SU-DHL-6 (cell line): ENCODE results near the gene THOP1.

Experiments
- H2AFZ ChIP-seq: fragments of 200-600 bp; sonication (generic); 2 replicates; pipeline ENCODE4 v1.6.1; 2014; ENCODE audit warnings: low read depth, mild to moderate bottlenecking, moderate library complexity, mixed read lengths, antibody characterized with exemption, low read length; ENCODE audit not compliant: severe bottlenecking
- H3F3A ChIP-seq: fragments of 200-600 bp; shearing (Covaris generic); 2 replicates; pipeline ENCODE4 v1.6.0; 2016; ENCODE audit warnings: antibody characterized with exemption, mild to moderate bottlenecking; ENCODE audit not compliant: insufficient read depth
- H3K27ac ChIP-seq: fragments of 200-600 bp; sonication (generic); 2 replicates; pipeline ENCODE4 v1.5.1; 2016; ENCODE audit warnings: low read depth, mild to moderate bottlenecking, low read length, moderate library complexity, mixed read lengths
- H3K27me3 ChIP-seq: fragments of 200-600 bp; sonication (generic), shearing (Covaris generic); 2 replicates; pipeline ENCODE4 v1.6.0; 2014; ENCODE audit warnings: mild to moderate bottlenecking, low read length
- H3K36me3 ChIP-seq: fragments of 200-600 bp; sonication (generic); 2 replicates; pipeline ENCODE4 v1.6.1; 2014; ENCODE audit warnings: mild to moderate bottlenecking, low read length, mixed read lengths
- H3K4me2 ChIP-seq: fragments of 300-600, 200-600 bp; shearing (Covaris generic), sonication (generic); 2 replicates; pipeline ENCODE4 v1.6.0; 2014; ENCODE audit warnings: low read length, low read depth, mild to moderate bottlenecking; ENCODE audit not compliant: poor library complexity, severe bottlenecking
- H3K4me3 ChIP-seq: fragments of 200-600 bp; sonication (generic); 2 replicates; pipeline ENCODE4 v1.5.1; 2014; ENCODE audit warnings: antibody characterized with exemption, low read length, mild to moderate bottlenecking, mixed read lengths; ENCODE audit not compliant: insufficient read depth, poor library complexity, severe bottlenecking
- H3K79me2 ChIP-seq: fragments of 200-600 bp; sonication (generic); 2 replicates; pipeline ENCODE4 v1.6.1; 2014; ENCODE audit warnings: mild to moderate bottlenecking, low read length, moderate library complexity; ENCODE audit not compliant: insufficient read depth
- H3K9ac ChIP-seq: fragments of 200-600 bp; sonication (generic); 2 replicates; pipeline ENCODE4 v1.7.0; 2014; ENCODE audit warnings: mild to moderate bottlenecking, low read length
- H3K9me2 ChIP-seq: fragments of 200-600 bp; sonication (generic); replicated peaks from 2 replicates; pipeline ENCODE4 v1.6.1; 2014; ENCODE audit warnings: low read length; ENCODE audit not compliant: insufficient read depth
- H3K9me3 ChIP-seq: fragments of 200-600 bp; sonication (generic); 2 replicates; pipeline ENCODE4 v1.6.1; 2014; ENCODE audit warnings: low read length, mixed read lengths; ENCODE audit not compliant: insufficient read depth
- H4K20me1 ChIP-seq: fragments of 200-600 bp; sonication (generic); 2 replicates; pipeline ENCODE4 v1.6.1; 2014; ENCODE audit warnings: low read depth, mild to moderate bottlenecking, antibody characterized with exemption, low read length, moderate library complexity, mixed read lengths
- CTCF ChIP-seq: fragments of 200-600 bp; sonication (generic); IDR thresholded peaks from one replicate; pipeline ENCODE4 v1.5.1; 2017; ENCODE audit warnings: antibody characterized with exemption, mild to moderate bottlenecking, low read length, moderate library complexity; ENCODE audit not compliant: insufficient read depth, poor library complexity, severe bottlenecking
- EZH2phosphoT487 ChIP-seq: fragments of 200-600 bp; sonication (generic), shearing (Covaris generic); conservative IDR thresholded peaks from 2 replicates; pipeline ENCODE4 v1.6.1; 2018; ENCODE audit warnings: mild to moderate bottlenecking, antibody characterized with exemption, low read length, moderate library complexity, mixed read lengths

The THOP1 gene

GRCh38 chr19:2834294-2834871 lies 49.1 kb downstream of the THOP1 start:
- Histone ChIP-seq H3K27me3 (no peaks in the 10 kb centered on the region), H3K9me3 (peaks cover 29% of the 10 kb centered on the region; the same call in 1 of the 2 replicates), H3K79me2 (no peaks in the 10 kb centered on the region), H3K27ac (no peak overlapping the region), H2AFZ (no peak overlapping the region), H3K9me2 (no peaks in the 10 kb centered on the region), H4K20me1 (no peaks in the 10 kb centered on the region), H3F3A (peaks cover 1% of the 10 kb centered on the region; the same call in 1 of the 2 replicates), H3K4me2 (no peak overlapping the region), H3K4me3 (no peak overlapping the region), H3K9ac (no peak overlapping the region), H3K36me3 (no peaks in the 10 kb centered on the region)
- TF ChIP-seq EZH2phosphoT487 (no peak), CTCF (no peak)

GRCh38 chr19:2837430-2837829 lies 52.1 kb downstream of the THOP1 start:
- Histone ChIP-seq H3K36me3 (no peaks in the 10 kb centered on the region), H3K9me3 (peaks cover 29% of the 10 kb centered on the region; the same call in 1 of the 2 replicates), H3K27ac (no peak overlapping the region), H3K4me3 (no peak overlapping the region), H3K4me2 (no peak overlapping the region), H3K79me2 (no peaks in the 10 kb centered on the region), H3K27me3 (no peaks in the 10 kb centered on the region), H4K20me1 (no peaks in the 10 kb centered on the region), H3K9me2 (no peaks in the 10 kb centered on the region), H2AFZ (no peak overlapping the region), H3F3A (peaks cover 3% of the 10 kb centered on the region; the same call in 1 of the 2 replicates), H3K9ac (no peak overlapping the region)
- TF ChIP-seq EZH2phosphoT487 (no peak), CTCF (no peak)

GRCh38 chr19:2840794-2841791 lies 55.8 kb downstream of the THOP1 start, which contains the start of gene ZNF555:
Gene ZNF555, plus strand, starts transcription at chr19:2841475. Its CDS starts 98 bp downstream, at chr19:2841573.
- peaks cover 2% of the 10 kb centered on the region; the same call in 1 of the 2 replicates for H3K9me3 ChIP-seq
- no peaks in the 10 kb centered on the region for H4K20me1 ChIP-seq
- H3K27me3 ChIP-seq, result no peaks in the 10 kb centered on the region
- peaks cover 3% of the 10 kb centered on the region; the same call in 1 of the 2 replicates for H3F3A ChIP-seq
- H3K79me2 ChIP-seq, result no peaks in the 10 kb centered on the region
- no peaks in the 10 kb centered on the region for H3K36me3 ChIP-seq
- H3K4me3 ChIP-seq, result peak within 1 kb of the TSS; percentile 83
- no peaks in the 10 kb centered on the region for H3K9me2 ChIP-seq
- TF ChIP-seq CTCF, result peak; percentile 17
- TF ChIP-seq EZH2phosphoT487, result no peak
- H3K4me2 ChIP-seq, result peak within 1 kb of the TSS; percentile 77
- peak within 1 kb of the TSS; percentile 54 for H3K27ac ChIP-seq
- peak within 1 kb of the TSS; percentile 76 for H2AFZ ChIP-seq
- peak within 1 kb of the TSS; percentile 63 for H3K9ac ChIP-seq
